ENCODE measurements around the gene SLC22A31. TPM values are rescaled to one million over a fixed set of nuclear protein-coding genes. Genes with fewer than 3 reads are reported as not detected.
A peak's percentile ranks its signal among the peaks of the same experiment; 100 is the strongest.

SLC22A31 gene
- total RNA-seq, 4 donors from 2014 or later = 0.54 TPM; not detected in 3

- H3K9me3 ChIP-seq = no peaks in the 10 kb centered on the region
- no peaks in the 10 kb centered on the region for H3K27me3 ChIP-seq
- peaks cover 12 to 19% of the 10 kb centered on the region in 2 donors for H3K4me1 ChIP-seq
- 4% methylated on average over 25 of the region's 25 CpGs for WGBS, 2 donors
- H3K4me3 ChIP-seq (replicated peaks in 1 of 3) = peak overlapping the region; percentile 76 to 89 (median 84)
- DNase-seq = peak; percentile 86 to 88
- intact Hi-C loops (cut with DNase I) = loop anchor here (10.0 kb wide), 2 partner anchors 282 to 402 kb away; partner anchors contain the start of gene APRT
- peak overlapping the region; percentile 81 to 90 (median 83) for H3K27ac ChIP-seq
- no peaks in the 10 kb centered on the region for H3K36me3 ChIP-seq
- TF ChIP-seq CTCF (IDR thresholded peaks at IDR 0.05) = peak; percentile 37 to 89 (median 72)
- TF ChIP-seq POLR2A (IDR thresholded peaks at IDR 0.05) = no peak
These were observed 16.2 kb upstream of the SLC22A31 start for GRCh38 chr16:89216315-89217137.

DNA sequence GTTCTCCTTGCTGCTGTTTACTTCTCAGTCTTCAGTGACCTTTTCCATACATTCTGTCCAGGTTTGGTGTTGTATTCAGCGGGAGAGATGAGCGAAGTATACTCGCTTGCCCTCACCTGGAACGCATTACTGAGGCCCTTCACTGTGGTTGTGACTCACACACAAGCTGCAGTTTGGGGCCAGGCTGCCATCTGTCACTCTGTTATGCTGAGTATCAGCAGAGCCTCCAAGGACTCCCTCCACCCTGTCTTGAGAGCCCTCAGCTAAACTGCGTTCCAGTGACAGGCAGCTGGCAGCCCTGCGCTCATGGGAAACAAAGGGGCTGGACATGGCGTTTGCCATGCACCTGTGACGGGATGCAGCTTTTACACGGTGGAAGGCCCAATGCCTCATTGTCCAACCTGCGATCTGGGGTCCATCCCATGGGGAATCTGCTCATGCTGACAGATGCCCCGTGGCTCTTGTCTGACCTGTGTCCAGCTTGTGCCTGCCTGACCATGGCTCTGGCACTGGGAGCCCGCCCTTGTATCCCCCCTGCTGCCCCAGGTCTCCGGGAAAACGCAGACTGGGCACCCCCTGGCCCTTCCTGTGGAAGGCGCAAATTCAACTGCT, 10.7 kb upstream of the SLC22A31 start:
- H3K36me3 ChIP-seq = no peaks in the 10 kb centered on the region
- H3K4me3 ChIP-seq (replicated peaks in 1 of 3) = no peak overlapping the region
- no peaks in the 10 kb centered on the region for H3K27me3 ChIP-seq
- peaks cover 3 to 4% of the 10 kb centered on the region in 2 donors for H3K4me1 ChIP-seq
- no peak for TF ChIP-seq POLR2A (IDR thresholded peaks at IDR 0.05)
- TF ChIP-seq CTCF (IDR thresholded peaks at IDR 0.05) = no peak
- intact Hi-C loops (cut with DNase I) = loop anchor here (10.0 kb wide), 2 partner anchors 276 to 396 kb away; partner anchors contain the start of gene APRT
- 69 to 86% methylated on average over 11 to 14 of the region's 15 CpGs for WGBS, 2 donors
- no peak overlapping the region for H3K27ac ChIP-seq
- H3K9me3 ChIP-seq = no peaks in the 10 kb centered on the region
- DNase-seq = no peak

GRCh38 chr16:89210165-89210903, 10.0 kb upstream of the SLC22A31 start:
- no peak for DNase-seq
- Histone ChIP-seq H3K27me3 (no peaks in the 10 kb centered on the region), H3K9me3 (no peaks in the 10 kb centered on the region), H3K36me3 (no peaks in the 10 kb centered on the region), H3K27ac (no peak overlapping the region), H3K4me3 (replicated peaks in 1 of 3) (no peak overlapping the region), H3K4me1 (no peaks in the 10 kb centered on the region)
- TF ChIP-seq CTCF (IDR thresholded peaks at IDR 0.05) = no peak
- no peak for TF ChIP-seq POLR2A (IDR thresholded peaks at IDR 0.05)
- intact Hi-C loops (cut with DNase I) = loop anchor here (10.0 kb wide), 2 partner anchors 276 to 396 kb away; partner anchors contain the start of gene APRT
- 71 to 77% methylated on average over 11 of the region's 11 CpGs for WGBS, 2 donors

DNA sequence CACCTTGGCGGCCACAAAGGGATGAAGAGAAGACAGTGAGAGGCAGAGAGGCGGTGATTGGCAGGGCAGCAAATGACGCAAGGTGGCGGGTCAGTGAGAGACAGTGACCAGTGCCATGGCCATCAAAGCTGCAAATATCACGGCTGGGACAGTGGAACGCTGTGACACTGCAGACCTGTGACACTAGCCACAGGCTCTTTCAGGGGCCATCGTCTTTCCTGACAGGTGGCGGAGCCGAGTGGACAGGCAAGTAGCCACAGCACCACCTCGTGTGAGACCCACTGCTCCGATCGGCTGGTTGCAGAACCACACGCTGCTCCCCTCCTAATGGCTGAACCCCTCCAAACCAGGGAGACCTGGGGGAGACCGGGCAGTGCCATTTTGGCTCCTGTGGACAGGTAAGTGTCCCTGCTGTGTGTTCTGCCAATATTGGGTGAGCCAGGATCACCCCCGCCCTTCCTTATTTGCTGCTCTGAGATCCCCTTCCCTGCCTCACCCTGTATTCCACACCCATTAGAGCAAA, 9.2 kb upstream of the SLC22A31 start:
- Histone ChIP-seq H3K36me3 (no peaks in the 10 kb centered on the region), H3K9me3 (no peaks in the 10 kb centered on the region), H3K27me3 (peaks cover under 1% of the 10 kb centered on the region), H3K4me1 (no peaks in the 10 kb centered on the region), H3K27ac (no peak overlapping the region), H3K4me3 (replicated peaks in 1 of 3) (no peak overlapping the region)
- DNase-seq = no peak
- intact Hi-C loops (cut with DNase I) = loop anchor here (10.0 kb wide), 2 partner anchors 275 to 395 kb away; partner anchors contain the start of gene APRT
- TF ChIP-seq CTCF (IDR thresholded peaks at IDR 0.05) = no peak
- no peak for TF ChIP-seq POLR2A (IDR thresholded peaks at IDR 0.05)
- WGBS, 2 donors = 70 to 73% methylated on average over 14 to 15 of the region's 15 CpGs

Measured in thyroid gland (tissue), 4 donors.